SH-SY5Y (cell line): ENCODE measurements around the gene COG4.

Experiments
- GATA2 ChIP-seq: IDR thresholded peaks from 2 replicates; pipeline ENCODE4 v1.6.1; 2011; ENCODE audit warnings: mild to moderate bottlenecking, low read depth, low read length
- GATA3 ChIP-seq: IDR thresholded peaks from 2 replicates; pipeline ENCODE4 v1.6.1; 2011; ENCODE audit warnings: low read depth, mild to moderate bottlenecking, low read length, moderate library complexity

DNA sequence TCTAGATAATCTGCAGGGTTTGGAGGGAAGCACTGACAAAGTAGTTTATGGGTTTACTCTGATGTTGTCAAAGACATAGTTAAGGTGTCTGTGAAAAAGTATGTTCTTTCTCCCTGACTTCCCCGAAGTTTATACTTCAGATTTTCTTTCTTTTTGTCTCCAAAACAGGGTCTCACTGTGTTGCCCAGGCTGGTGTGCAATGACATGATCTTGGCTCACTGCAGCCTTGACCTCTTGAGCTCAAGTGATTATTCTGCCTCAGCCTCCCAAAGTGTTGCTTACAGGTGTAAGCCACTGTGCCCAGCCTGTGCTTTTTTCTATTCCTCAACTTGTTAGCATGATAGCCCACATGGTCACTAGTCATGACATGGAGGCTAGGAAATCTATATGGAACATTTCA lies 21.2 kb upstream of the COG4 start:
- TF ChIP-seq GATA2 (no peak), GATA3 (no peak)
